ENCODE measurements around the gene WDR44. TPM values are rescaled to one million over a fixed set of nuclear protein-coding genes. Genes with fewer than 3 reads are reported as not detected.

Gene WDR44
- total RNA-seq, 4 donors from 2014 or later: 10.8 to 31.2 (median 15.0) TPM

GRCh38 chrX:118396113-118396512, 50.2 kb downstream of the WDR44 start:
- TF ChIP-seq CTCF (IDR thresholded peaks at IDR 0.05) (no peak), POLR2AphosphoS5 (IDR thresholded peaks at IDR 0.05) (no peak), EP300 (IDR thresholded peaks at IDR 0.05; ENCODE audit: low read depth) (no peak)
- no peak for DNase-seq
- H3K27me3 ChIP-seq: no peaks in the 10 kb centered on the region
- peaks cover 0 to 4% (median 0%) of the 10 kb centered on the region in 4 donors for H3K36me3 ChIP-seq
- in situ Hi-C loops (cut with MboI; ENCODE audit: low pct_ligation_motif_present in 1 of 4, low pct_unique_long_range_greater_than_20kb in 1 of 4, low sequenced_read_pairs in 3 of 4): no loop called here
- H3K9me3 ChIP-seq: no peaks in the 10 kb centered on the region
- H3K27ac ChIP-seq: no peak overlapping the region
- intact Hi-C loops (cut with DNase I; ENCODE audit: low total_unique reads): no loop called here
- H3K4me3 ChIP-seq: no peak overlapping the region
- H3K4me1 ChIP-seq: no peaks in the 10 kb centered on the region
- WGBS, 2 donors (ENCODE audit: low coverage in 1 of 2): 83 to 100% methylated on average over 1 of the region's 1 CpG

- Histone ChIP-seq H3K4me1 (peaks cover 0 to 8% (median 0%) of the 10 kb centered on the region in 4 donors), H3K36me3 (no peaks in the 10 kb centered on the region), H3K27me3 (no peaks in the 10 kb centered on the region), H3K4me3 (no peak overlapping the region), H3K27ac (peak overlapping the region in 1 of 4 donors; percentile 50), H3K9me3 (no peaks in the 10 kb centered on the region)
- peak; percentile 8 for DNase-seq
- in situ Hi-C loops (cut with MboI; ENCODE audit: low pct_ligation_motif_present in 1 of 4, low pct_unique_long_range_greater_than_20kb in 1 of 4, low sequenced_read_pairs in 3 of 4) (no loop called here), intact Hi-C loops (cut with DNase I; ENCODE audit: low total_unique reads) (no loop called here)
- WGBS, 2 donors (ENCODE audit: low coverage in 1 of 2): 68% methylated on average over 6 of the region's 6 CpGs; no CpG with 5 or more reads in 1 of the 2 donors
- TF ChIP-seq POLR2A (IDR thresholded peaks at IDR 0.05) (no peak), EP300 (IDR thresholded peaks at IDR 0.05; ENCODE audit: low read depth) (no peak), POLR2AphosphoS5 (IDR thresholded peaks at IDR 0.05) (no peak), CTCF (IDR thresholded peaks at IDR 0.05) (no peak)
Measured at GRCh38 chrX:118418811-118419251, 72.9 kb downstream of the WDR44 start.

GRCh38 chrX:118420462-118420861, 74.6 kb downstream of the WDR44 start:
- no peaks in the 10 kb centered on the region for H3K9me3 ChIP-seq
- in situ Hi-C loops (cut with MboI; ENCODE audit: low pct_ligation_motif_present in 1 of 4, low pct_unique_long_range_greater_than_20kb in 1 of 4, low sequenced_read_pairs in 3 of 4) (no loop called here), intact Hi-C loops (cut with DNase I; ENCODE audit: low total_unique reads) (no loop called here)
- WGBS, 2 donors (ENCODE audit: low coverage in 1 of 2): 45% methylated on average over 5 of the region's 5 CpGs; no CpG with 5 or more reads in 1 of the 2 donors
- no peak overlapping the region for H3K4me3 ChIP-seq
- peaks cover 0 to 8% (median 0%) of the 10 kb centered on the region in 4 donors for H3K4me1 ChIP-seq
- H3K27ac ChIP-seq: peak overlapping the region; percentile 44 to 57 (median 48)
- no peaks in the 10 kb centered on the region for H3K36me3 ChIP-seq
- no peaks in the 10 kb centered on the region for H3K27me3 ChIP-seq
- TF ChIP-seq POLR2A (IDR thresholded peaks at IDR 0.05): no peak
- DNase-seq: no peak

- TF ChIP-seq EP300 (IDR thresholded peaks at IDR 0.05; ENCODE audit: low read depth): no peak
- TF ChIP-seq CTCF (IDR thresholded peaks at IDR 0.05): no peak
- no peak for TF ChIP-seq POLR2AphosphoS5 (IDR thresholded peaks at IDR 0.05)
- TF ChIP-seq POLR2A (IDR thresholded peaks at IDR 0.05): no peak
- DNase-seq: no peak
- Histone ChIP-seq H3K9me3 (no peaks in the 10 kb centered on the region), H3K27me3 (no peaks in the 10 kb centered on the region), H3K27ac (no peak overlapping the region), H3K4me3 (no peak overlapping the region), H3K36me3 (no peaks in the 10 kb centered on the region), H3K4me1 (peaks cover 0 to 8% (median 0%) of the 10 kb centered on the region in 4 donors)
- intact Hi-C loops (cut with DNase I; ENCODE audit: low total_unique reads) (no loop called here), in situ Hi-C loops (cut with MboI; ENCODE audit: low pct_ligation_motif_present in 1 of 4, low pct_unique_long_range_greater_than_20kb in 1 of 4, low sequenced_read_pairs in 3 of 4) (no loop called here)
- 50 to 67% methylated on average over 2 to 4 of the region's 4 CpGs for WGBS, 2 donors (ENCODE audit: low coverage in 1 of 2)
Measured at GRCh38 chrX:118423558-118423957, 77.7 kb downstream of the WDR44 start.

GRCh38 chrX:118432799-118433198, 86.9 kb downstream of the WDR44 start:
- H3K4me1 ChIP-seq: no peaks in the 10 kb centered on the region
- H3K36me3 ChIP-seq: no peaks in the 10 kb centered on the region
- WGBS, 2 donors (ENCODE audit: low coverage in 1 of 2): 92 to 93% methylated on average over 4 to 5 of the region's 5 CpGs
- no peaks in the 10 kb centered on the region for H3K27me3 ChIP-seq
- intact Hi-C loops (cut with DNase I; ENCODE audit: low total_unique reads): no loop called here
- no peak overlapping the region for H3K4me3 ChIP-seq
- in situ Hi-C loops (cut with MboI; ENCODE audit: low pct_ligation_motif_present in 1 of 4, low pct_unique_long_range_greater_than_20kb in 1 of 4, low sequenced_read_pairs in 3 of 4): no loop called here
- no peak overlapping the region for H3K27ac ChIP-seq
- TF ChIP-seq POLR2A (IDR thresholded peaks at IDR 0.05) (no peak), CTCF (IDR thresholded peaks at IDR 0.05) (no peak), POLR2AphosphoS5 (IDR thresholded peaks at IDR 0.05) (no peak), EP300 (IDR thresholded peaks at IDR 0.05; ENCODE audit: low read depth) (no peak)
- H3K9me3 ChIP-seq: no peaks in the 10 kb centered on the region
- no peak for DNase-seq

Measured in transverse colon (tissue), 4 donors.